ENCODE data around the gene FAM78A.

The FAM78A gene

DNA sequence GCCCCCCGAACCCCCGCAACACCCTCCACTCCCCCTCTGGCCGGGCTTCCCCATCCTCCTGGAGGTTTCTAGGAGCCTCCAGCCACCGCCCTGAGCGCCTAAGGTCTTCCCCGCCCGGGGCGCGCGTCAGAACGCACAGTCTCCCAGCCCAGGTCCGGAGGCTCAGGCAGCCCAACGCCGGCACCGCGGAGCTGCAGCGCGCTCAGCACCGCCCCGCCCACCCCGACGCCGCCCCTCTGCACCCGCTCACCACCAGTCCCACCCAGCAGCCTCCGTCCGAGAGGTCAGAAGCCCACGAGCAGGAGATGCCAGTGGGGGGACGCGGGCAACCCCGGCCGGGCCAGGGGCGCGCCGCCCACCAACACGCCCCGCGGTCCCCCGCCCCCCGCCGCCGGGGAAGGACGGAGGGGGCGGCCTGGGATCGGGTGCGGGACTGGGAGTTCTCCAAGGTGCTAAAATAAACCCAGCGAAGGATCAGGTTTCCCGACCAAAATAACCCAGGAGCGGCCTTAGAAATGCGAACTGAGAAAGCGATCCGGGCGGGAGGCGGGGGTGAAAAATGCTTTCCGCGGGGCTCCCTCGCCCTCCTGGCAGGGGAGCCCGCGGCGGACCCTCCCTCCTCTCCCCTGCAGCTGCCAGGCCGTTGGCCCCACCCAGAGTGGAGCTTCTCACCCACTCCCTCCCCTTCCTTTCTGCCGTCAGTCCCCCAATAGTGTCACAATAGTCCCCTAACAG lies 6.5 kb upstream of the FAM78A start:
- Histone ChIP-seq H2AFZ (ENCODE audit: low read length) (no peak overlapping the region), H3K9me2 (replicated peaks; ENCODE audit: low read depth, low read length) (no peaks in the 10 kb centered on the region), H3K36me3 (ENCODE audit: insufficient read depth, low read length) (no peaks in the 10 kb centered on the region), H3K27me3 (ENCODE audit: insufficient read depth, low read length, poor library complexity, severe bottlenecking) (no peaks in the 10 kb centered on the region), H3K4me3 (ENCODE audit: low read length, poor library complexity, severe bottlenecking) (no peak overlapping the region), H3K9ac (ENCODE audit: low read depth, low read length, poor library complexity, severe bottlenecking) (no peak overlapping the region), H3K9me3 (ENCODE audit: insufficient read depth, low read depth, low read length) (no peaks in the 10 kb centered on the region), H3K4me2 (ENCODE audit: low read depth, low read length, poor library complexity, severe bottlenecking) (no peak overlapping the region), H3K4me1 (ENCODE audit: insufficient read depth, low read length, poor library complexity, severe bottlenecking) (peaks cover 9% of the 10 kb centered on the region), H3F3A (ENCODE audit: low read depth) (no peaks in the 10 kb centered on the region), H3K79me2 (ENCODE audit: insufficient read depth, low read length) (no peaks in the 10 kb centered on the region), H4K20me1 (ENCODE audit: insufficient read depth, low read length, poor library complexity, severe bottlenecking) (no peaks in the 10 kb centered on the region)
- TF ChIP-seq EZH2phosphoT487 (IDR thresholded peaks at IDR 0.05; ENCODE audit: borderline replicate concordance), result no peak
- TF ChIP-seq, protein P1, sequence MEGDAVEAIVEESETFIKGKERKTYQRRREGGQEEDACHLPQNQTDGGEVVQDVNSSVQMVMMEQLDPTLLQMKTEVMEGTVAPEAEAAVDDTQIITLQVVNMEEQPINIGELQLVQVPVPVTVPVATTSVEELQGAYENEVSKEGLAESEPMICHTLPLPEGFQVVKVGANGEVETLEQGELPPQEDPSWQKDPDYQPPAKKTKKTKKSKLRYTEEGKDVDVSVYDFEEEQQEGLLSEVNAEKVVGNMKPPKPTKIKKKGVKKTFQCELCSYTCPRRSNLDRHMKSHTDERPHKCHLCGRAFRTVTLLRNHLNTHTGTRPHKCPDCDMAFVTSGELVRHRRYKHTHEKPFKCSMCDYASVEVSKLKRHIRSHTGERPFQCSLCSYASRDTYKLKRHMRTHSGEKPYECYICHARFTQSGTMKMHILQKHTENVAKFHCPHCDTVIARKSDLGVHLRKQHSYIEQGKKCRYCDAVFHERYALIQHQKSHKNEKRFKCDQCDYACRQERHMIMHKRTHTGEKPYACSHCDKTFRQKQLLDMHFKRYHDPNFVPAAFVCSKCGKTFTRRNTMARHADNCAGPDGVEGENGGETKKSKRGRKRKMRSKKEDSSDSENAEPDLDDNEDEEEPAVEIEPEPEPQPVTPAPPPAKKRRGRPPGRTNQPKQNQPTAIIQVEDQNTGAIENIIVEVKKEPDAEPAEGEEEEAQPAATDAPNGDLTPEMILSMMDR (conservative IDR thresholded peaks at IDR 0.05; ENCODE audit: low read length), result no peak

DNA sequence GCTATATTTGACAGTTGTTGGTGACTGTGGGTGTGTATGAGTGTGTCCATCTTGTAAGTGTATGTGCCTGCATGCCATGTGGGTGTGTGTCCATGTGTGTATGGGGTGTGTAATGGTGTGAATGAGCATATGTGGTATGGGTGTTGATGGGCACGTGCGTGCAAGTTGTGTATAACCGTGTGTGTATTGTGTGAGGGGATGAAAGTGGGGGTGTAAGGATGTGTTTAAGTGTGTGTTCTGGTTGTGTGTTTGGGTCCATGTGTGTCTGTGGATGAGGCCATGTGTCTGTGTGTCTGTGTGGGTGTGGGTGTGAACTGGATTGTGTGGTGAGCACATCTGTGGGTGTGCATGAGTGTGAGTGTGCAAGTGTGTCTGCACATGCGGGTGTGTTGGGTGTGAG lies 5.9 kb upstream of the FAM78A start:
- no peaks in the 10 kb centered on the region for H3K36me3 ChIP-seq (ENCODE audit: insufficient read depth, low read length)
- H3K4me1 ChIP-seq (ENCODE audit: insufficient read depth, low read length, poor library complexity, severe bottlenecking), result peaks cover 9% of the 10 kb centered on the region
- H3K9ac ChIP-seq (ENCODE audit: low read depth, low read length, poor library complexity, severe bottlenecking), result no peak overlapping the region
- no peaks in the 10 kb centered on the region for H3K9me2 ChIP-seq (replicated peaks; ENCODE audit: low read depth, low read length)
- no peaks in the 10 kb centered on the region for H4K20me1 ChIP-seq (ENCODE audit: insufficient read depth, low read length, poor library complexity, severe bottlenecking)
- H3K4me2 ChIP-seq (ENCODE audit: low read depth, low read length, poor library complexity, severe bottlenecking), result no peak overlapping the region
- H3F3A ChIP-seq (ENCODE audit: low read depth), result no peaks in the 10 kb centered on the region
- no peaks in the 10 kb centered on the region for H3K79me2 ChIP-seq (ENCODE audit: insufficient read depth, low read length)
- no peaks in the 10 kb centered on the region for H3K9me3 ChIP-seq (ENCODE audit: insufficient read depth, low read depth, low read length)
- TF ChIP-seq EZH2phosphoT487 (IDR thresholded peaks at IDR 0.05; ENCODE audit: borderline replicate concordance), result no peak
- TF ChIP-seq, protein P1 (conservative IDR thresholded peaks at IDR 0.05; ENCODE audit: low read length), result no peak
- no peaks in the 10 kb centered on the region for H3K27me3 ChIP-seq (ENCODE audit: insufficient read depth, low read length, poor library complexity, severe bottlenecking)
- H3K4me3 ChIP-seq (ENCODE audit: low read length, poor library complexity, severe bottlenecking), result no peak overlapping the region
- H2AFZ ChIP-seq (ENCODE audit: low read length), result no peak overlapping the region

DNA sequence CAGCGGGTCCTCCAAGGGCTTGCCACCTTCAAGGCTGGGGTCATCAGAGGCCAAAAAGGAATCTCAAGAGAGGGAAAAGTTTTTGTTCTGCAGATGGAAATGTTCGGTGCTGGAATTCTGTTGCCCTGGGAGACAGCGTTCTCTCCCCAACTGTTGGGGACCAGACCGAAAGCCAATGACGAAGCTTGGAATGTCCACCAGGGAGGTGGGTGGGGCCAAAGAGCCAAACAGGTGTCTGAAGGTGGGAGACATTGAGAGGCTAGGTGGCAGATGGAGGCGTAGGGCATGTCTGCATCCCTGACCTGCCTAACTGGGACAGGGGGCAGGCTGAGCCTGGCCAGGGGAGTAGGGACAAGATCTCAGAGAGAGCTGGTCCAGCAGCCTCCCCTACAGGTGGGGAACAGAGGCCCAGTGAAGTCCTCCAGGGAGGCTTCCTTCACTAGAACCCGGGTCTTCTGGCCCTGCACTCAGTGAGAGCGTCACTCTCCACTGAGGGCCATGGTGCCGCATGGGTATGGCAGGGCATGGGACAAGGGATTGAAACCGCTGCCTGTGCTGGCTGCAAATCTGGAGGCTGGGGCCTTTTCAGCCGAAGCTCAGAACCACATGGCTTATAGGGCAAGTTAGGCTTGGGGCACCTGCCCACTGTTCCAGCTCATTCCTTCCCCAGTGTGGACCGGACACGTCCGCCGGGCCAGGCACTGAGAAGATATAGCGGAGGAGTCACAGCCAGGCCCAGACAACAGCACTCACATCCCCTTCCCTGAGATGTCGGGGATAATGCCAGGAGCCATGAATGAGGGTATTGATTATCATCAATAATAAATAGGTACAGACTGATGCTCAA lies 5.0 kb upstream of the FAM78A start:
- Histone ChIP-seq H3K9me2 (replicated peaks; ENCODE audit: low read depth, low read length) (no peaks in the 10 kb centered on the region), H3K27me3 (ENCODE audit: insufficient read depth, low read length, poor library complexity, severe bottlenecking) (no peaks in the 10 kb centered on the region), H3F3A (ENCODE audit: low read depth) (no peaks in the 10 kb centered on the region), H3K4me1 (ENCODE audit: insufficient read depth, low read length, poor library complexity, severe bottlenecking) (peaks cover 9% of the 10 kb centered on the region), H3K9me3 (ENCODE audit: insufficient read depth, low read depth, low read length) (no peaks in the 10 kb centered on the region), H3K4me2 (ENCODE audit: low read depth, low read length, poor library complexity, severe bottlenecking) (no peak overlapping the region), H3K79me2 (ENCODE audit: insufficient read depth, low read length) (peaks cover 2% of the 10 kb centered on the region), H3K4me3 (ENCODE audit: low read length, poor library complexity, severe bottlenecking) (no peak overlapping the region), H4K20me1 (ENCODE audit: insufficient read depth, low read length, poor library complexity, severe bottlenecking) (no peaks in the 10 kb centered on the region), H3K36me3 (ENCODE audit: insufficient read depth, low read length) (no peaks in the 10 kb centered on the region), H2AFZ (ENCODE audit: low read length) (no peak overlapping the region), H3K9ac (ENCODE audit: low read depth, low read length, poor library complexity, severe bottlenecking) (no peak overlapping the region)
- TF ChIP-seq, protein P1 (conservative IDR thresholded peaks at IDR 0.05; ENCODE audit: low read length), result no peak
- TF ChIP-seq EZH2phosphoT487 (IDR thresholded peaks at IDR 0.05; ENCODE audit: borderline replicate concordance), result no peak
